Adrenal gland (tissue), 12 donors: ENCODE results near the gene KLF13. TPM values are rescaled to one million over a fixed set of nuclear protein-coding genes. Genes with fewer than 3 reads are reported as not detected.
A peak's percentile ranks its signal among the peaks of the same experiment; 100 is the strongest.

Experiments
- DNase-seq, 7 donors: peaks; one replicate each; pipeline ENCODE4 v3.0.0-alpha.2; 2019 to 2020
- H3K27ac ChIP-seq, 5 donors: fragments of 200-600 bp; sonication (generic) in 4 of 5; 1 replicate in 3 of 5; 2 replicates in 2 of 5; pipeline versions ENCODE4 v1.5.1 to v1.8.0; 2016 to 2020; ENCODE audit warnings: mild to moderate bottlenecking in 1 of 5
- H3K27me3 ChIP-seq: fragments of 200-600 bp; 2 replicates; pipeline ENCODE4 v1.8.0; 2021
- H3K36me3 ChIP-seq, 2 donors: fragments of 200-600 bp; replicated peaks in 1 of 2; 1 replicate in 1 of 2; 2 replicates in 1 of 2; pipeline versions ENCODE4 v1.5.1 to v1.8.0; 2018 to 2022
- H3K4me1 ChIP-seq, 2 donors: fragments of 200-600 bp; replicated peaks in 1 of 2; 1 replicate in 1 of 2; 2 replicates in 1 of 2; pipeline versions ENCODE4 v1.5.1 to v1.8.0; 2018 to 2021
- H3K4me3 ChIP-seq, 4 donors: fragments of 200-600 bp; sonication (generic) in 3 of 4; one replicate each; pipeline ENCODE4 v1.5.1; 2016 to 2018
- H3K9me3 ChIP-seq, 3 donors: fragments of 200-600 bp; sonication (generic) in 1 of 3; replicated peaks in 1 of 3; 1 replicate in 2 of 3; 2 replicates in 1 of 3; pipeline versions ENCODE4 v1.5.1 to v1.8.0; 2016 to 2021
- POLR2A ChIP-seq, 2 donors: fragments of 450-650 bp; IDR thresholded peaks; one replicate each; pipeline ENCODE4 v1.6.1; 2017; ENCODE audit warnings: antibody characterized with exemption in 2 of 2, mild to moderate bottlenecking in 2 of 2, moderate library complexity in 1 of 2
- WGBS, 4 donors: extraction: QIAGEN DNeasy Blood & Tissue Kit in 2 of 4; methylation state at CpG; one replicate each; pipeline versions ENCODE4 v1.1.5 to v1.1.7; 2013 to 2017; 5-methylcytosine and 5-hydroxymethylcytosine counted together
- intact Hi-C, 2 donors: fragments of 100-400 bp; cut with DNase I; formaldehyde crosslinking; loops; one replicate each; pipeline versions ENCODE4 v1.14.1 to v1.15.0; 2022 to 2023
- polyA plus RNA-seq, 3 donors: library from polyadenylated mRNA; stranded (reverse); fragments of 200-250 nt in 2 of 3; fragments of 350-450 nt in 1 of 3; fragmentation: Illumina TruSeq in 1 of 3; extraction: RNeasy Lipid Tissue Mini Kit (QIAGEN cat#74804) in 1 of 3; gene quantifications; one replicate each; pipeline ENCODE4 v1.2.3, GENCODE V29; 2013 to 2014
- total RNA-seq, 9 donors: library from RNA; depleted of rRNA in 4 of 9; stranded (reverse); fragments of >200 nt in 4 of 9; fragments of 120-200 nt in 1 of 9; fragmentation: NEBNext Ultra II Directional in 1 of 9; extraction: Animal tissue kit (Norgen Biotek cat#: 25700) in 1 of 9; gene quantifications; one replicate each; pipeline versions ENCODE4 v1.1.0 to v1.2.4, GENCODE V29; 2013 to 2023
- TF ChIP-seq, protein P1 (sequence below), 6 experiments: fragments of 450-650 bp in 4 of 6; fragments of 200-600 bp in 2 of 6; sonication (generic) in 1 of 6; IDR thresholded peaks; 1 replicate in 5 of 6; 2 replicates in 1 of 6; pipeline versions ENCODE4 v1.5.1 to v1.8.0; 2016 to 2021; ENCODE audit warnings: antibody characterized with exemption in 6 of 6, mild to moderate bottlenecking in 2 of 6, moderate library complexity in 1 of 6
- donor health status: healthy with polysubstance abuse.
- donor health status: Bipolar disorder and iron deficiency.
- donor health status: DM: yes; HTN: yes; CAD: no.
- donor health status: DM: no; HTN: no; CAD: no.
- donor health status: DM: no; HTN: no; CAD: no.
- donor health status: DM: yes; HTN: yes; CAD: no.

KLF13 gene
- total and polyA plus RNA-seq, 12 donors = 8.4 to 65.9 (median 31.9) TPM

DNA sequence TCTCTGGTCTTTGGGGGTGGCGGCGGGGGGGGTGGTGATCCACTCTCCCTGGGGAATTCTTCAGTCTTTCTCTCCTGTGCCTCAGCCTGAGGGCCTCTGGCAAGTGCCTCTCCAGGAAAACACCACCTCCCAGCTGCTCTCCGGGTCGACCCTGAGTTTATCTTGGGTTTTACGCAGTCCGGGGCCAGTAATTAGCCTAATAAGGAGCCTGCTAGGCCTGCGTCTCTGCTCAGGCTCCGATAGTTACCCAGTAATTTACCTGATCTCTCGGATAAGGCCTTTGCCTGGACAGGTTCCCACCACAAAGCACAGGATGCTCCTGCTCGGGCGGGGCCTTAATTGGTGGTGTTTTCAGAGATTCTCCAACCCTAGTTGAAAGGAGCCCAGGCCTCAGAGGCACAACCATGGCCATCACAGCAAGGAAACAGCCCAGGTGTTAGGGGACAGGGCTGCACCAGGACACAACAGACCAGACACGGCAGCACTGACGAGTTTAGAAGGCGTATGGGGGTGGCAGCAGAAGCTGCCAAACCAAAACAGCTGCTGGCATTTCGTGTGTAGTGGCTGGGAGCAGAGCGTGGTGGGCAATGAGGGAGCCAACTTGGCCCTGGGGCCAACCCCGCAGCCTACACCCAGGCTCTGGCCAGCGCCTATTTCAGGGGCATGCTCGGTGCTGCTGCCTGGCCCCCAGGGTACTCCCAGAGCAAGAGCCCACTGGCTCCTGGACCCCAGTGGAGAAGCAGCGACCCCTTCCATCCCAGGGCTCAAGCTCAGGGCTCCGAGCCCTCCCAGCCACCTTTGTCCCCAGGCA, 71.4 kb downstream of the KLF13 start:
- no peaks in the 10 kb centered on the region for H3K36me3 ChIP-seq
- WGBS, 4 donors = 78 to 79% (median 79%) methylated on average over 16 to 21 of the region's 21 CpGs
- peak in 1 of 7 donors; percentile 94 for DNase-seq
- peak overlapping the region in 4 of 5 donors; percentile 16 to 86 (median 56) for H3K27ac ChIP-seq
- intact Hi-C loops = no loop called here
- no peaks in the 10 kb centered on the region for H3K27me3 ChIP-seq
- TF ChIP-seq, protein P1, sequence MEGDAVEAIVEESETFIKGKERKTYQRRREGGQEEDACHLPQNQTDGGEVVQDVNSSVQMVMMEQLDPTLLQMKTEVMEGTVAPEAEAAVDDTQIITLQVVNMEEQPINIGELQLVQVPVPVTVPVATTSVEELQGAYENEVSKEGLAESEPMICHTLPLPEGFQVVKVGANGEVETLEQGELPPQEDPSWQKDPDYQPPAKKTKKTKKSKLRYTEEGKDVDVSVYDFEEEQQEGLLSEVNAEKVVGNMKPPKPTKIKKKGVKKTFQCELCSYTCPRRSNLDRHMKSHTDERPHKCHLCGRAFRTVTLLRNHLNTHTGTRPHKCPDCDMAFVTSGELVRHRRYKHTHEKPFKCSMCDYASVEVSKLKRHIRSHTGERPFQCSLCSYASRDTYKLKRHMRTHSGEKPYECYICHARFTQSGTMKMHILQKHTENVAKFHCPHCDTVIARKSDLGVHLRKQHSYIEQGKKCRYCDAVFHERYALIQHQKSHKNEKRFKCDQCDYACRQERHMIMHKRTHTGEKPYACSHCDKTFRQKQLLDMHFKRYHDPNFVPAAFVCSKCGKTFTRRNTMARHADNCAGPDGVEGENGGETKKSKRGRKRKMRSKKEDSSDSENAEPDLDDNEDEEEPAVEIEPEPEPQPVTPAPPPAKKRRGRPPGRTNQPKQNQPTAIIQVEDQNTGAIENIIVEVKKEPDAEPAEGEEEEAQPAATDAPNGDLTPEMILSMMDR (IDR thresholded peaks at IDR 0.05) = no peak
- TF ChIP-seq POLR2A (IDR thresholded peaks at IDR 0.05) = no peak
- peaks cover 0 to 25% of the 10 kb centered on the region in 2 donors for H3K4me1 ChIP-seq
- H3K4me3 ChIP-seq = no peak overlapping the region
- H3K9me3 ChIP-seq = no peaks in the 10 kb centered on the region

DNA sequence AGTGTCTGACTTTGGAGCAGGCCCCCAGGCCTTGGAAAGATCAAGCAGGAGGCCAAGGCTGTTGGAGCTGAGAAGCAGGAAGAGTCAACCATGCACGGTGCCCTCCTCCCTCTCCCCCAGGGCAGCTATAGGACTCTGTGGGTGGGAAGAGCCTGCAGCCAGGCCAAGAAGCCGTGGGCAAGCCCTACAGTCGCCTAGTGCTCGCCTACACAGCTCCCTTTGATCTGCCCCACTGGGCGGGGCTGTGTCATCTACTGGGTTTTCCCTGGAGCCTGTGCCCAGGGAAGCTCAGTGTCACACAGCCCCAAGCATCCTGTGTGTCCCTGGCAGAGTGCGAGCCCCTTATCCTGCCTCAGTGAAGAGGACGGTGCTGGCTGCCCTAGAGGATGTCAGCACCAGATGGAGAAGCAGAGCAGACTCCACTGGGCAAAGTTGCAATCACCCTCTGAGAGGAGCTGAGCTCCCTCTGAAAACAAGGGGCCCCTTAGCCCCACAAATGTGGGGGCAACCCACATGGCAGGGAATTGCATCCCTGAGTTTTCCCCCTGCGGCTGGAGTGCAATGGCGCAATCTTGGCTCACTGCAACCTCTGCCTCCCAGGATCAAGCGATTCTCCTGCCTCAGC, 72.2 kb downstream of the KLF13 start:
- 59 to 88% (median 82%) methylated on average over 3 to 10 of the region's 10 CpGs for WGBS, 4 donors
- no peak overlapping the region for H3K4me3 ChIP-seq
- intact Hi-C loops = no loop called here
- peak in 1 of 7 donors; percentile 62 for DNase-seq
- no peaks in the 10 kb centered on the region for H3K36me3 ChIP-seq
- TF ChIP-seq, protein P1 (IDR thresholded peaks at IDR 0.05) = no peak
- TF ChIP-seq POLR2A (IDR thresholded peaks at IDR 0.05) = no peak
- H3K27me3 ChIP-seq = no peaks in the 10 kb centered on the region
- H3K27ac ChIP-seq = peak overlapping the region in 3 of 5 donors; percentile 16 to 86 (median 80)
- H3K9me3 ChIP-seq = no peaks in the 10 kb centered on the region
- H3K4me1 ChIP-seq = peaks cover 0 to 25% of the 10 kb centered on the region in 2 donors

DNA sequence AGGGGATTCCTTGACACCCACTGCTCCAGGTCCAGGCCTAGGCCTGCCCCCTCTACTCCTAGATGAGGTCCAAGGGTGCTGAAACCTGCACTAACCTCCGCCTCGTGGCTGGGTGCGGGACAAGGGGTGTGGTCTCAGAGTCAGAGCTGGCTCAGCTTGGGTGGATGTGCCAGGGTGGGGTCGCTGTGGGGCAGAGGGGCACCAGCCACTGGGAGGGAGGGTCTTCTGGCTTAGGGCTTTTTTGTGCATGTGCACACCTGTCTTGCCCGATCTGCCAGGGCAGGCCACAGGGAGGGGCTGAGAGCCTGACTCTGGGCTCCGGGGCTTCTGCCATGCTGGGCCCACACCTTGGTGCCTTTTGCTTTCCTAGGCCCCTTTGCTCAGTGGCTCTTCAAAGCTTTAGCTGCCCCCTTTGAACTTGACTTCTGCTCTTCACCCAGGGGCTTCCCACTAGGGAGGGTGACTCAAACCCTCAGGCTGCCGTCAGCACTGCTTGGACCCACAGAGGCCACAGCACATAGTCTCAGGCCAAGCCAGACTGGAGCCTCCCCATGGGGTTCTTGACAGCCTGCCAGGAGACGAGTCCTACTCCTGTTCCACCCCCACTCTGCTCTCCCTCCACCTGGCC, 73.0 kb downstream of the KLF13 start:
- Histone ChIP-seq H3K4me1 (peaks cover 0 to 25% of the 10 kb centered on the region in 2 donors), H3K27ac (peak overlapping the region in 1 of 5 donors; percentile 80), H3K36me3 (no peaks in the 10 kb centered on the region), H3K9me3 (no peaks in the 10 kb centered on the region), H3K27me3 (no peaks in the 10 kb centered on the region), H3K4me3 (no peak overlapping the region)
- intact Hi-C loops = no loop called here
- WGBS, 4 donors = 83 to 90% (median 84%) methylated on average over 3 to 8 of the region's 8 CpGs
- TF ChIP-seq, protein P1 (IDR thresholded peaks at IDR 0.05) = no peak
- no peak for TF ChIP-seq POLR2A (IDR thresholded peaks at IDR 0.05)
- DNase-seq = peak in 1 of 7 donors; percentile 60
